GM18870 (cell line): ENCODE measurements around the gene TNNI2.
"Not testable (repeated sequence)": the region's sequence is repeated elsewhere in the genome, so short reads cannot be mapped to it uniquely, and the experiment has no call there.

Experiments
- ATAC-seq: cut with Tn5 transposase; IDR thresholded peaks from one replicate; pipeline ENCODE4 v1.9.1; 2021; ENCODE audit warnings: moderate library complexity; ENCODE audit not compliant: unreplicated experiment

TNNI2 gene

DNA sequence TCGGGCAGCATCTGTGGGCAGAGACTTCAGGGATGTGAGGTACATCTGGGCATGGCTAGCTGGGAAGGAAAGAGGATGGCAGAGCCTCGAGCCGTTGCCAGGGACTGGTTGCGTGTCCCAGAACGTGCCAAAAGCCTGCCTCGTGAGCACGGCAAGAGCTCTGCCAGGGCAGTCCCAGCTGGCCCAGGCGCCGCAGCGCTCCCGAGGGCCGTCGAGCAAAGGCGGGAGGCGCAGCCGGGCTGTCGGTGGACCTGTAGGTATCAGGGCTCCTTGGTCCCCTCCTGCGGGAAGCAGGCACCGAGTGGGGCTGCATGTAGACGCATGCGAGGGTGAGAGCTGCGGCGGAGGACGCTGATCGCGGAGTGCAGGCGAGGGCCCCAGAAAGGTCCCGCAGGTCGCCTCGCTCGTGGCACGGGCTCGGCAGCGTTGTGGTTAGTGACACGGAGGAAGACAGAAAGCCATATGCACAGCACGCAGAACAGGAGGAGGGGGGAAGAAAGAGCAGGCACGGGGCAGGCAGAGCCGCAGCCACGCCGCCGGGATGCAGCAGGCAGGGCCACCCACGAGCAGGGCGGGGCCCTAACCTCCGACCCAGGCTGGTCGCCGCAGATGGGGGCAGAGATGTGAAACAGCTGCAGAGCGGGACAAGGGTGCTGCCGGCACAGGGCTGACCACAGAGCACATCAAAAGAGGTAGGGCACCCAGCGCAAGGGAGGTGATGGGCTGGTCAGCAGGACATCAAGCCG lies 32.1 kb downstream of the TNNI2 start:
- ATAC-seq: no peak

DNA sequence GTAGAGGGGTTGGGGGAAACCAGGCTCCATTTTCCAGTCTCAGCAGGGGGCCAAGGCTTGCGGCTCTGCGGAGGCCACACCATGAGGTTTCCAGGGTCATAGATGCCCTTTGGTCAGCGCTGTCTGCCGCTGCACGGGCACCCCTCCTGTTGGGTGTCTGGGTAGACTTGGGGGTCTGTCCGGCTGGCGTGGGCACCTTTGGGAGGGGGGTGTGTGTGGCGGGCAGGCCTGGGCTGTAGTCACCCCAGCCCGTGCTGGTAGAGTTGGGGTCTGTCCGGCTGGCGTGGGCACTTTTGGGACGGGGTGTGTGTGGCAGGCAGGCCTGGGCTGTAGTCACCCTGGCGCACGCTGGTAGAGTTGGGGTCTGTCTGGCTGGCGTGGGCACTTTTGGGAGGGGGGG lies 32.8 kb downstream of the TNNI2 start:
- no peak for ATAC-seq

DNA sequence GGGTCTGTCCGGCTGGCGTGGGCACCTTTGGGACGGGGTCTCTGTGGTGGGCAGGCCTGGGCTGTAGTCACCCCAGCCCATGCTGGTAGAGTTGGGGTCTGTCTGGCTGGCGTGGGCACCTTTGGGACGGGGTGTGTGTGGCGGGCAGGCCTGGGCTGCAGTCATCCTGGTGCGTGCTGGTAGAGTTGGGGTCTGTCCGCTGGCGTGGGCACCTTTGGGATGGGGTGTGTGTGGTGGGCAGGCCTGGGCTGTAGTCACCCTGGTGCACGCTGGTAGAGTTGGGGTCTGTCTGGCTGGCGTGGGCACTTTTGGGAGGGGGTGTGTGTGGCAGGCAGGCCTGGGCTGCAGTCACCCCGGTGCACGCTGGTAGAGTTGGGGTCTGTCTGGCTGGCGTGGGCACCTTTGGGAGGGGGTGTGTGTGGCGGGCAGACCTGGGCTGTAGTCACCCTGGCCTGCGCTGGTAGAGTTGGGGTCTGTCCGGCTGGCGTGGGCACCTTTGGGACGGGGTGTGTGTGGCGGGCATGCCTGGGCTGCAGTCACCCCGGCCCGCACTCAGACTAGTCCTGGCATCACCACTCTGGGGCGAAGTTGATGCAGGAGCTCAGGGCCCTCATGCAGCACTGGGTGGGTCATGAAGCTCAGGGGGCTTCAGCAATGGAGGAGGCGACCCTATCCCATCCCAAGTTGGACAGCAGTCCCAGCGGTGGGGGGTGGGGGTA lies 33.6 kb downstream of the TNNI2 start:
- ATAC-seq: no peak

DNA sequence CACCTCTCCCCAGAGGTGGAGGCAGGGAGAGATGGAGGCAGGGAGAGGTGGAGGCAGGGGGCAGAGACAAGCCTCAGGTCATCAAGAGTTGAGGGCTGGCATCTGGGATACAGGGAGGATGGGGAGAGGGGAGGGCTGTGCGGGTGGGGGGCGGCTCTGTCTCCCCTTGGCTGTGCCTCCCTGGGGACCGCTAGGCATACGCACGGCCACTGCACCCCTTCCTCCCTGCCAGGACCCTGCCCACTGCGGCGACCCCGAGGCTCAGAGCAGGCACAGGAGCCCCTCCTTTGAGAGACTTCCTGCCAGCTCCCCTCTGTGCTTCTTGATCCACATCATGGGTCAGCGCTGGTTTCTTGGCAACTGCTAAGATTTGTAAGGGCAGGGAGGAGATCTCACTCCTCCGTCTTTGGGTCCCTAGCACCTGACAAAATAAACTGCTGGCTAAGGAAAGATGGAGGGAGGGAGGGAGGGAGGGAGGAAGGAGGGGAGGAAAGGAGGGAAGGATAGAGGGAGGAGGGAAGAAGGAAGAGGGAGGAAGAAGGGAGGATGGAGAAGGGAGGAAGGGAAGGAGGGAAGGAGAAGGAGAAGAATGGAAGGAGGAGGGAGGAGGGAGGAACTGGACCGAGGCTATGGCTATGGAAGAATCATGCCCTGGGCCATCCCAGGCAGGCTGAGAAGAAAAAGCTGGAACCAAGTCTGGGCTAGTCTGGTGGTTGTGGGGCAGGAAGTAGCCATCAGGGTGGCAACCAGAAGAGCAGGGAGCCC lies 34.4 kb downstream of the TNNI2 start:
- no peak for ATAC-seq

DNA sequence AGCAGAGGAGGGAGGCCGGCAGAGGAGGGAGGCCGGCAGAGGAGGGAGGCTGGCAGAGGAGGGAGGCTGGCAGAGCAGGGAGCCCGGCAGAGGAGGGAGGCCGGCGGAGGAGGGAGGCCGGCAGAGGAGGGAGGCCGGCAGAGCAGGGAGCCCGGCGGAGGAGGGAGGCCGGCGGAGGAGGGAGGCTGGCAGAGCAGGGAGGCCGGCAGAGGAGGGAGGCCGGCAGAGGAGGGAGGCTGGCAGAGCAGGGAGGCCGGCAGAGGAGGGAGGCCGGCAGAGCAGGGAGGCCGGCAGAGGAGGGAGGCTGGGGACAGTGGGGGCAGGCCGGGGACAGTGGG lies 35.0 kb downstream of the TNNI2 start:
- not testable (repeated sequence) for ATAC-seq

DNA sequence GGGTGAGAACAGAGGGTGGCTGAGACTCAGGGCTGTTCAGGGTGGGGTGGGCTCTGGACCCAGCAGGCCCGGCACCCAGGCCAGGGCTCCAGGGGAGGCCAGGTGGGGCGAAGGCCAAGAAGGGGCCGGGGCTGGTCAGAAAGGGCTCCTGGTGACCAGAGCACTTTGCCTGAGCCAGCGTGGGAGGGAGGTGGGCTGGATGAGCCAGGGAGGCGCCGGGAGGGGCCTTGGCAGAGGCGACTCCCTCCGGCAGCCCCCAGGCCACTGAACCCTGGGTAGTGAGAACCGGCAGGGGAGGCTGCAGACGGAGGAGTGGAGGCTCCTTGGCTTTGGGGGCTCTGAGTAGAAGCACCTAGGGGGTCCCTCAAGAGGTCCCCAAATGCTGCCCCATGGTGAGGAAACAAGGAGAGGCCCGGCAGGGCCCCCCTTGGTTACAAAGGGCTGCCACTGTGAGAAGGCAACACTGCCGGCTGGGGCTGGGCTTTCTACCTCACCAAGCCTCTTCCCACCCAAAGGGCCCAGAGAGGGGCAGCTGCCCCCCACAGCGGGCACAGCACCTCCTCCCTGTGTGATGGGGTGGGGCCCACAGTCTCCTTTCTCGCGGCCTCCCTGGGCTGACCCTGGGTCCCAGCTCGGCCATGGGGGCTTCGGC lies 35.8 kb downstream of the TNNI2 start:
- not testable (repeated sequence) for ATAC-seq

DNA sequence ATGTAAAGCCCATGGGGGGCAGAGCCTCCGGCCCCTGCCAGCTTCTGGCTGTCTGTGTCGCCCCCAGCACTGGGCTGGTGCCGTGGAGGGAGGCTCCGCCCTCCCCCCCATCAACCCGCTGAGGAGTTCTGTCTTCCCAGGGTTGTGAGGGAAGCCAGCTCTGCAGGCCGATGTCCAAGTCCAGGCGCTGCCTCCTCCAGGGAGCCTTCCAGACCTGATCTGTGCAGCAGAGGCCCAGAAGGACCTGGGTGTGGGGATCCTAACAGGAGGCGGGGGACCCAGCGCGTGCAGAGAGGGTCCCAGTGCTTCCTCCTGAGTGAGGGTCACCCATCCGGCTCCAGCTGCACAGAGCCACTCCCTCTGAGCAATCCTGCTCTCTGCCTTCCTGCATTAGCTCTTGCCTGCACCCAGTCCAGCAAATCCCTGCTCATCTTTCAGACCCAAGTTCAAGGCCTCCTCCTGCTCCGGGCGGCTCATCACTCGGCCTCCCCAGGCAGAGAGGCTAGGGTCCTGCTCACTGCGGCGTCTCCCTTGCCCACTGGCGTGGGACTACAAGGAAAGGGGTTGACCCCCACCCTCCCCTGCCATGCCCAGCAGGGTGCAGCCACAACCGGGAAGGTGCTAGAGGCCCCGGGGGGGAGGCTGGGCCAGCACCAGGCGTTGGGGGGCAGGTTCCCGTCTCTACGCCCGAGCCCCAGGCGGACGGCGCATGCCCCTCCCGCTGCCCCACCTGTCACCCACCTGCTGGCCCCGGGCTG lies 36.5 kb downstream of the TNNI2 start:
- ATAC-seq: no peak

DNA sequence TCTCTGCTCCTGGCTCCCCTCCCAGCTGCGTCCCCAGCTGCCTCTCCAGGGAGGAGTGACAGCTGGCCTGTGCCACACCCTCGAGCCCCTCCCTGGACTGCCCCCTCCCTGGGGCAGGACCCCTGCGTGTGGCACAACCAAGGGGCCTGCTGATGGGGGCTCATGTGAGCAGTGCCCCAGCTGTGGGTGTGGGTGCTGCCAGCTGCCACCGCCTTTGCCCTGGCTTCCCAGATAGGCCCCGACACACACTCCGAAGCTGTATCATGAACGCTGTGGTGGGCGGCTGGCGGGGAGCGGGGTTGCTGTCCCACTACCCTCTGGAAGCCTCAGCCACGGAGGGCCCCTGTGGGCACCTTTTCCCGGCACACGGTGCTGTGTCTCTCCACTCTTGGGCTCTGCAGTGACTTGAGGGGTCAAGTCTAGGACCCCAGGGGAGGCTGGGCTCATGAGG lies 37.1 kb downstream of the TNNI2 start:
- not testable (repeated sequence) for ATAC-seq

DNA sequence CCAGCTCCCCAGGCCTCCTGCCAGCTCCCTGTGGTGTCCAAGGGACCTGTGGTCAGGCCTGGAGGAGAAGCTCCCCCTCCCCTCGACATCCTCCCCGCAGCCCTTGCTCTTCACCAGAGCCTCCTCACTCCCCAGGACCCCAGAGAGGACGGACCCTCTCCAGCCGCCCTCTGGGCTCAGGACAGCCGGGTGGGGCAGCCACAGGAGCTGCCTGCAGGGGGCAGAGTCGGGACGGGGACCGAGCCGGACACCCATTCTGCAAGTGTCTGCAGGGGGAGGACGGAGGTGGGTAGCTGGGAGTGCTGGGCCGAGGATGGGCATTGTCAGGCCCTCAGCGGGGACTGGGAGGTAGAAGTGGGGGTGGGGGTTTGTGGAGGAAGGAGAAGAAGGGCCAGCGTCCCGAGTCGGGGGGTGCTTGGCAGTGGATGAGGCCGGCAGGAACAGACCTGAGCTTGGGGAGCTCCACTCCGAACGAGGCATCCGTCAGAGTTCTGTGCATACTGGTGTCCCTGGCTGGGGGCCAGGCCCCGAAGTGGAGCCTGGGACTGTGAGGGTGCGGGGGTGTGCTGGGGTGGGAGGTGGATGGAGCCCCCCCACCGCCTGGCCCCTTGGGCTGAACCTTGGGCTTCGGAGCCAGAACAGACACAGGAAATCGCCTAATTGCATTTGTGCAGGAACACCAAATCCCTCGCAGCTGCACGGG lies 37.7 kb downstream of the TNNI2 start:
- ATAC-seq: no peak

DNA sequence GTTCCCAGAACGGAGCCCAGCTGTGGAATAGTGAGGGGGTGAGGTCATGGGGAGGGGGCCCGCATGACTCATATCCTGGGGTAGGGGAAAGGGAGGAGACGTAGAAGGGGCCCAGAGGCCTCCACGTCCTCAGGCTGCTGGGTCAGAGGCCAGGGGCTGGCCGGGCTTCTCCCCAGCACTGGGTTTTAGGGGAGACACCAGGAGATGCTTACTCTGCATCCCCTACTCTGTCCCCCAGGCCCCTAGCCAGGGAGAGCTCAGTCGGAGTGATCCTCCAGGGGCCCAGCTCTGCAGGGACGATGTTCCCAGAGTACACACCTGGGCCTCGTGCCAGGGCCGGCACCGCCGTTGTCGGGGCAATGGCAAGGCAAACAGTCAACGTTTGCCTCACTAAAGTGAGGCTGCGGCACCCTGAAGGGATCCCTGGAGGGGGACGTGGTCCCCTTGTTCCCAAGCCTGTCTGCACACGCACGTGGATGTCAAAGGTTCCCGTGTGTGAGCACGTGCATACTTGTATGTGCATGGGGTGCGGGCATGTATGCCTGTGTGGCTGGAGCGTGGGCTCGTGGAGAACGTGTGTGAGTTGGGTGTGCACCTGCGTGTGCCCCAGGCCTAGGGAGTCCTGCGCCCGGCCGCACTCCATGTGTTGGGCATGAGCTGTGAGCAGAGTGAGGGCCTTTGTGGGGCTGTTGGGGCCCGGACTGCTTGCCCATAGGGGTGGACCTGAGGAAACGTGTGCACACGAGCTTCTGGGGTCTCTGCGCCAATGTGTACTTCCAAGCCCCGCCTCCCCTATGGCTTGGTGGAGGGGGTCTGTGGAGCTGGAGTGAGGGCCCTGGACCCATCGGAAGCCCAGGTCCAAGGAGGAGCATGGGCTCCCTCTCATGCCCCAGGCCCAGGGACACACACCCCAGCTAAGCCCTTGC lies 38.7 kb downstream of the TNNI2 start:
- no peak for ATAC-seq

DNA sequence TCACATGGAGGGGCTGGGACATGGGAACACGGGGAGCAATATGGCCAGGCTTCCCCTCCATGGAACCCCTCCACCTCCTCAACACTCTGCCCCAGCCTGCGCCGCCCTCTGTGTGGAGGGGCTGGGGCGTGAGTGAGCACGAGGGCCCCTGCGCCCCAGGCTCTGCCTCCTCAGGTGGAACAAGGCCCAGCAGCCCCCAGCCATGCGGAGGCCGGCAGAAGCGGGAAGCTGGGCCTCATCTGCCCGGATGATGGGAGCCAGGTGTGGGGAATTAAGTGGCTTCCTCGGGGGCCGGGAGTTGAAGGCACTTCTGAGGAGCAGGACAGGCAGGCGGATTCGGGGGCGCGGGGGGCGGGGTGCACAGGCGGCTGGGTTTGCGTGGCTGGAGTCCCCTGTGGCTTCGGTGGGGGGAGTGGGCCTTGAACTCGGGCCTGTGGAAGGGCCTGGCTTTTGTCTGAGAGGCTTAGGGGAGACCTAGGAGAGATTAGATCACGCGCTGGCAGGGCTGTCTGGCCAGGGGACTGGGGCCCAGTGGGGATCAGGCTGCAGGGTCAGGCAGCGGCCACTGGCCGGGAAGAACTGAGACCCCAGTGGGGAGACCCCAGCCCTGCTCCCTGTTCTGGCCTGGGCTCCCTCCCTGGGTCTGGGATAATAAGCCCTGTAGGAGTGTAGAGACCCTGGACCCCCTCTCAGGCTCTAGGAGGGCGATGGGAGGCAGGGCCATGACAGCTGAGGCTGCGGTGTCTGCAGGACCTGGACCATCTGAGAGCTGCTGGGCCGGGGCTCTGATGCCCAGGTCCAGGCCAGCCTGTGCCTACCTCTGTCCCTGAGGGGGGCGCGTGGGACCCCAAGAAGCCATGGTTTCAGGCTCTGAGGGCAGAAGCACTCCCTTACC lies 39.6 kb downstream of the TNNI2 start:
- ATAC-seq: no peak

DNA sequence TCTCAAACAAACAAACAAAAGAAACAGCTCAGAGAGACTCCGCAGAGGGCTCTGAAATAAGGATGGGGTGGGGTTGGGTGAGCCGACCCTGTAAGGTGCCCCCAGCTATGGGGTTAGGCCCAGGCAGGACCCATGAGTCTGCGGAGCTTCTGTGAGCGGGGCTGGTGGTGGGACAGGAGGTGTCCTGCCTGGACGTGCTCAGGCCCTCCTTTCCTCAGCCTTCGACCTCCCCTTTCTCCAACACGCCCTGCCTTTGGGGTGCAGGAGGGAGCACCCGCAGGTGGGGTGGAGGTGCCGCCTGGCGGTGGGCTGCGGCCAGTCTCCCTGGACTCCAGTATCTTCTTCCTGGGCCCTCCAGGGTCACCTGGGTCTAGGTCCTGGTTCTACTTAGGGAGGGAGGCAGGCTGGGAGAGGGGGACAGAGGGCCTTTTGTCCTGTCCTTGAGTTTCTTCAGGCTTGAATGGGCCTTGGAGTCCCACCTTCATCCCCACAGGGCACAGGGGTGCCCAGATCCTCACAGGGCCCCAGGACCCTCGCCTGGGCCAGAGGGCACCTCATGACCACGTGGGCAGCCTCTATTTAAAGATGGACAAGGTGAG lies 40.7 kb downstream of the TNNI2 start:
- no peak for ATAC-seq

DNA sequence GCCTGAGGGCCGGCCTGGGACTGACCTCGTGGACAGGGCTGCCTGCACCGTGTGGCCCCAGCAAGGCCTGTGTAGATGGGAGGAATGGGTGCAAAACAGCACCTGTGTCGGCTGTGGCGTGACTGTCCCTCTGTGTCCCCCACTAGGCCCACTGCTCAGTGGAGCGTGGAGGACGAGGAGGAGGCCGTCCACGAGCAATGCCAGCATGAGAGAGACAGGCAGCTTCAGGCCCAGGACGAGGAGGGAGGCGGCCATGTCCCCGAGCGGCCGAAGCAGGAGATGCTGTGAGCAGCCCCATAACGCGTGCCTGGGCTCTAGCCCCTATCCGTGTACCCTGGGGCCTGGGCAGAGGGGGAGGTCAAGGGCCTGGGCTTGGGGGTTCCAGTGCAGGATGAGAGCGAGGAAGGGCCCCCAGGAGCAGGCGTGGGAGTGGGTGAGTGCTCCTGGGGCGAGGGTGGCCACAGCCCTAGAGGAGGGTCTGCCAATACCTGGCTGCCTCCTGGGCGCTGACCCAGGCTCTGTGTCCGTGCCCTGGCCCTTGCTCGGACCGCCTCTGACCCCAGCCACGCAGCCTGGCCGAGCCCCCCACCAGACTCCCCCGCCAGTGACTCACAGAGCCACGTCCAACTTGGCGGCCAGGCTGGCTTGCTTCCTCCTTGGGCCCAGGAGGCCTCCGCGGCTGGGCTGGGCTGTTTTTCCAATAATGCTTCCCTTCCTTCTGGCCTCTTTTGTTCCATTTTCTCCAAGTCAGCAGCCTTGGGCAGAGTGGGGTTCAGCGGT lies 41.4 kb downstream of the TNNI2 start:
- no peak for ATAC-seq

DNA sequence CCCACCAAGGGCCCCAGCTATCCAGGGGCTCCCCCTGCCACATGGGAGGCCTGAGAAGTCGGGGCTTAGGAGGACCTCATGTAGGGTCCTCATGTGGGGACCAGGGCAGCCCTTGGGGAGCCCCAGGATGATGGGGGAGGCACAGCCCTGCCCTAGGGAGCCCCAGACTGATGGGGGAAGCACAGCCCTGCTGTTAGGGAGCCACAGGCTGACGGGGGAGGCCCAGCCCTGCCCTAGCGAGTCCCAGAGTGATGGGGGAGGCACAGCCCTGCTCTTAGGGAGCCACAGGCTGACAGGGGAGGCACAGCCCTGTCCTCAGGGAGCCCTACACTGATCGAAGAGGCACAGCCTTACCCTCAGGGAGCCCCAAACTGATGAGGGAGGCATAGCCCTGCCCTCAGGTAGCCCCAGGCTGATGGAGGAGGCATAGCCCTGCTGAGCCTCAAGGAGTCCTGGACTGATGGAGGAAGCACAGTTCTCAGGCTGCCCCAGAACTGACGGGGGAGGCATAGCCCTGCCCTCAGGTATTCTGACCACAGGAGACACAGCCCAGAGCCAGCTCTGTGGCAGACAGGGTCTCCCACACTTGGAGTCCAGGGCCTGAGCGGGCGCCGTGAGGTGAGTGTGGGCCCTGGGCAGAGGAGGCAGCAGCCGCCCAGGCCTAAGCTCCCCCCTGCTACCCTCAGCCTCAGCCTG lies 42.1 kb downstream of the TNNI2 start:
- ATAC-seq: no peak

DNA sequence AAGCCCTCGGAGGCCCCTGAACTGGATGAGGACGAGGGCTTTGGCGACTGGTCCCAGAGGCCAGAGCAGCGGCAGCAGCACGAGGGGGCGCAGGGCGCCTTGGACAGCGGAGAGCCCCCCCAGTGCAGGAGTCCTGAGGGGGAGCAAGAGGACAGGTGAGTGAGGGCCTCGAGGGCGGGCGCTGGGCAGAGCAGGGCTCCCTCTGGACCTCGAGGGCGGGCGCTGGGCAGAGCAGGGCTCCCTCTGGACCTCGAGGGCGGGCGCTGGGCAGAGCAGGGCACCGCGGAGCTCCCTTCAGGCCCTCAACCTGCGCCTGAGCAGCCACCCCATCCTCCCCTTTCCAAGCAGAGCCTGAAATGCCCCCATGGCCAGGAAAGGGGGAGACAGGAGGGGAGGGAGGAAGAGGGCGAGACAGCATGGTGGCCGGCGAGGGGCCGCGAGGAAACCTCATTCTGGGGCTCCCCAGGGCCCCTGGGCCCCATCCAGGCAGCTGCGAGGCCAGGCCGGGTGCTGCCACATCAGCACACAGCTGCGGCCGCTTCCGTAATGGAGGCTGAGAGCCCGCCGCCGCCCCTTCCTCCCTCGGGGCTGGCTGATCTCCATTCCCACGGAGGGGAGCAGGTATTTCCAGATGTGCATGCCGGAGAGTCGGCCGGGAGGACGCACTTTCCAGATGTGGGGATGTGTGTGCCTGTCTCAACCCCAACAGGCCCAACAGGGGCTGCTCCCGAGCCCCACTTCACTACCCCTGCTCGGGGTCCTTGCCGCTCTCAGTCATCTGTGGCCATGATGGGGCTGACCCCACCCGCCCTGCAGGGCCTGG lies 42.9 kb downstream of the TNNI2 start:
- no peak for ATAC-seq
